ENCODE data around the gene PBX2.
"Not testable (repeated sequence)": the region's sequence is repeated elsewhere in the genome, so short reads cannot be mapped to it uniquely, and the experiment has no call there.

Gene PBX2

GRCh38 chr6:32187725-32188380, 2.1 kb downstream of the PBX2 start:
- in situ Hi-C loops (cut with MboI; ENCODE audit: low sequenced_read_pairs): not testable (repeated sequence)

- in situ Hi-C loops (cut with MboI; ENCODE audit: low sequenced_read_pairs): no loop called here
Observed at GRCh38 chr6:32187009-32187709, 2.8 kb downstream of the PBX2 start.

- in situ Hi-C loops (cut with MboI; ENCODE audit: low sequenced_read_pairs): not testable (repeated sequence)
Observed at GRCh38 chr6:32186151-32186840, 3.7 kb downstream of the PBX2 start.

- in situ Hi-C loops (cut with MboI; ENCODE audit: low sequenced_read_pairs): not testable (repeated sequence)
Observed at GRCh38 chr6:32185681-32186131, 4.3 kb downstream of the PBX2 start.

GRCh38 chr6:32184084-32184640, 5.8 kb downstream of the PBX2 start, which contains the start of gene AGER:
Gene AGER (minus strand): TSS chr6:32184253. CDS start chr6:32184222, 31 bp downstream.
- in situ Hi-C loops (cut with MboI; ENCODE audit: low sequenced_read_pairs): no loop called here

- in situ Hi-C loops (cut with MboI; ENCODE audit: low sequenced_read_pairs): no loop called here
Observed at GRCh38 chr6:32183483-32184083, 6.4 kb downstream of the PBX2 start.

- in situ Hi-C loops (cut with MboI; ENCODE audit: low sequenced_read_pairs): no loop called here
Observed at GRCh38 chr6:32183030-32183429, 7.0 kb downstream of the PBX2 start.

- in situ Hi-C loops (cut with MboI; ENCODE audit: low sequenced_read_pairs): no loop called here
Observed at GRCh38 chr6:32182555-32182981, 7.4 kb downstream of the PBX2 start.

- in situ Hi-C loops (cut with MboI; ENCODE audit: low sequenced_read_pairs): no loop called here
Observed at GRCh38 chr6:32181915-32182529, 8.0 kb downstream of the PBX2 start.

- in situ Hi-C loops (cut with MboI; ENCODE audit: low sequenced_read_pairs): no loop called here
Observed at GRCh38 chr6:32181148-32181702, 8.8 kb downstream of the PBX2 start.

- in situ Hi-C loops (cut with MboI; ENCODE audit: low sequenced_read_pairs): no loop called here
Observed at GRCh38 chr6:32179766-32180405, 10.1 kb downstream of the PBX2 start.

GRCh38 chr6:32178547-32179440, 11.2 kb downstream of the PBX2 start:
- in situ Hi-C loops (cut with MboI; ENCODE audit: low sequenced_read_pairs): no loop called here

- in situ Hi-C loops (cut with MboI; ENCODE audit: low sequenced_read_pairs): no loop called here
Observed at GRCh38 chr6:32177788-32178546, 12.0 kb downstream of the PBX2 start, which contains the start of gene RNF5. Gene RNF5 (plus strand): TSS chr6:32178405. CDS start chr6:32178512, 107 bp downstream.

GRCh38 chr6:32177183-32177787, 12.7 kb downstream of the PBX2 start:
- in situ Hi-C loops (cut with MboI; ENCODE audit: low sequenced_read_pairs): no loop called here

GRCh38 chr6:32176476-32177182, 13.4 kb downstream of the PBX2 start:
- in situ Hi-C loops (cut with MboI; ENCODE audit: low sequenced_read_pairs): no loop called here

- in situ Hi-C loops (cut with MboI; ENCODE audit: low sequenced_read_pairs): no loop called here
Observed at GRCh38 chr6:32175711-32176475, 14.1 kb downstream of the PBX2 start, which contains the start of gene AGPAT1. Gene AGPAT1 (minus strand): TSS chr6:32176084. CDS start chr6:32171496, 4,588 bp downstream.
